ENCODE data around the gene UBE2L5.
"Not testable (repeated sequence)": the region's sequence is repeated elsewhere in the genome, so short reads cannot be mapped to it uniquely, and the experiment has no call there.

The UBE2L5 gene

GRCh38 chr13:30440910-30441703 lies 18.8 kb downstream of the UBE2L5 start:
- no peak for DNase-seq (ENCODE audit: low read depth)

GRCh38 chr13:30442926-30443325 lies 20.6 kb downstream of the UBE2L5 start:
- DNase-seq (ENCODE audit: low read depth), result no peak

DNA sequence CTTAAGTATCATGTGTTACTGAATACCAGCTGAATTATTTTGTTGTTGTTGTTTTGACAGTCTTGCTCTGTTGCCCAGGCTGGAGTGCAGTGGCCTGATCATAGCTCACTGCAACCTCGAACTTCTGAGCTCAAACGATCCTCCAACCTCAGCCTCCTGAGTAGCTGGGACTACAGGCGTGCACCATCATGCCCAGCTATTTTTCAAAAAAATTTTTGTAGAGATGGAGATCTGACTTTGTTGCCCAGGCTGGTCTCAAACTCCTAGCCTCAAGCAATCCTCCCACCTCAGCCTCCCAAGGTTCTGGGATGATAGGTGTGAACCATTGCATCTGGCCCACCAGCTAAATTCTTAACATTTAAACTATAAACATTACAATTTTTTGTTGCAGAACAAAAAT lies 21.2 kb downstream of the UBE2L5 start:
- DNase-seq (ENCODE audit: low read depth), result not testable (repeated sequence)

- DNase-seq (ENCODE audit: low read depth), result no peak
Measured at GRCh38 chr13:30443957-30444404, 21.7 kb downstream of the UBE2L5 start.

GRCh38 chr13:30446126-30446500 lies 23.8 kb downstream of the UBE2L5 start:
- DNase-seq (ENCODE audit: low read depth), result no peak

DNA sequence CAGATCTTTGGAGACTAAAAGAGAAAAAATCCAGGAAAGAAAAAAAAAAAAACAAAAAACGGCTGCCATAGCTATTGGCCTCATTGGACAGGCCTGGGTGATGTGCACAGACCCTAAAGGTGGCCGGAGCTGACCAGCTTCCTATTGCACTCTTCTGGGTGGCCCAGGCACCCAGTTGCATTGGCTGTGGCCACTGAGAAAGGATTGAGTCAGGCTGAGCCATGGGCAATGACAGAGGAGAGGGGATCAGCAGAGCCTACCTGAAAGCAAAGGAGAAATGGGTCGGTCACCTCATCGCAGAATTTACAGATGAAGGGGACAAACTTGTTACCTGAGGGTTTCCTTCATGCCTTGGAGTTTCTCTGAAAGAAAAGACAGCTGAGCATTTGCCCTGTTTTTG lies 26.1 kb downstream of the UBE2L5 start:
- no peak for DNase-seq (ENCODE audit: low read depth)

DNA sequence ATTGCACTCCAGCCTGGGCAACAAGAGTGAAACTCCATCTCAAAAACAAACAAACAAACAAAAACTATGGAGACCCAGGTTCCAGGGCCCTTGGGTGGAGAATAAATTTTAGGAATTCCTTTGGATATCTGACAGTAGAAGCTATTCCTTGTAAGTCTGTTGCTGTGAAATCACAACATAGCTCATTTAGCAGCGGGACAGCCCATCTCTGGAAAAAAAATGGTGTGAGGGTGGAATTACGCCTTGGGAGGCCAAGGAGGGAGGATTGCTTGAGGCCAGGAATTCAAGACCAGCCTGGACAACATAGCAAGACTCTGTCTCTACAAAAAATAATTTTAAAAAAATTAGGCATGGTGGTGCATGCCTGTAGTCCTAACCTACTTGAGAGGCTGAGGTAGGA lies 27.8 kb downstream of the UBE2L5 start:
- no peak for DNase-seq (ENCODE audit: low read depth)

- DNase-seq (ENCODE audit: low read depth), result not testable (repeated sequence)
Measured at GRCh38 chr13:30451476-30451875, 29.2 kb downstream of the UBE2L5 start.

DNA sequence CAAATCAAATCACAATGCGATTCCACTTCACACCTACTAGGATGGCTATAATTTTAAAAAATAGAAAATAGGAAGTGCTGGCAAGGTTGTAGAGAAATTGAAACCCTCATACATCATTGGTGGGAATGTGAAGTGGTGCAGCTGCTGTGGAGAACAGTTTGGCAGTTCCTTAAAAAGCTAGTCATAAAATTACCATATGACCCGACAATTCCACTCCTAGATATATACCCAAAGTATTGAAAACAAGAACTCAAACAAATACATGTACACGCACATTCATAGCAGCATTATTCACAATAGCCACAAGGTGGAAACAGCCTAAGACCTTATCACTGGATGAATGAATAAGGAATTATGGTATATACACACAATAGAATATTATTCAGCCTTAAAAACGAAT lies 31.4 kb downstream of the UBE2L5 start:
- DNase-seq (ENCODE audit: low read depth), result no peak

DNA sequence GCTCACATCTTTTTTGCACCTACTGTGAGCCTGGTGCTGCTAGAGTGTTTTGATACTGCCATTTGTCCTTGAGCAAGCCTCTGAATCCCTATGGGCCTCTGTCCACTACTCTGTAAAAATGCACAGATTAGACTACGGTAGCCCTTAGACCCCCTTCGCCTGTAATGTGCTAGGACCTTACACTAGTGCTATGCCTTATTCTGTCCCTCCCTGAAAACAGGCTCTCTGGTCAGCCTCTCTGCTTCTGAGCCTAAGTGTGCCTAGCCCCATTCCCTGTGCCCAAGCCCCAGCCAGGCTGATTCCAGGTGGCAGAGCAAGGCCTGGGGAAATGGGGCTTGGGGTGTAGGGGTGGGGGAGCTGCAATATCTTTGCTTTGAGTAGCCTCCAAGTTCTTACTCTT lies 32.7 kb downstream of the UBE2L5 start:
- DNase-seq (ENCODE audit: low read depth), result no peak

DNA sequence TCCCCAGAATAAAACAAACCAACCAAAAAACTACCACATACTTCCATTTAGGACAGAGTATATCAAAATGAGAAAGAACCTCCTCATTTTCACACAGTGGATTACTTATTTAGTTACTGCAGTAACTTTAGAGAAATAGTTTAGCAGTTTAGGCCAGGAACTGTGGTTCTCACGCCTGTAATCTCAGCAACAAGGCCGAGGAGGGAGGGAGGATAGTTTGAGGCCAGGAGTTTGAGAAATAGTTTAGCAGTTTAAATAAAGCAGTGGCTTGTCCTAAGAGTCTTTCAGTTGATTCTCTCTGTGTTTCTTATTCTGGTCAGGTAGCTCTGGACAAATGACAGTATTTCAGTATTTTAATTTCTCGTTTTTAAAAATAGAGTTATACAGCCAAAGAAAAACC lies 34.0 kb downstream of the UBE2L5 start:
- DNase-seq (ENCODE audit: low read depth), result no peak

GRCh38 chr13:30457306-30457891 lies 35.1 kb downstream of the UBE2L5 start:
- no peak for DNase-seq (ENCODE audit: low read depth)

DNA sequence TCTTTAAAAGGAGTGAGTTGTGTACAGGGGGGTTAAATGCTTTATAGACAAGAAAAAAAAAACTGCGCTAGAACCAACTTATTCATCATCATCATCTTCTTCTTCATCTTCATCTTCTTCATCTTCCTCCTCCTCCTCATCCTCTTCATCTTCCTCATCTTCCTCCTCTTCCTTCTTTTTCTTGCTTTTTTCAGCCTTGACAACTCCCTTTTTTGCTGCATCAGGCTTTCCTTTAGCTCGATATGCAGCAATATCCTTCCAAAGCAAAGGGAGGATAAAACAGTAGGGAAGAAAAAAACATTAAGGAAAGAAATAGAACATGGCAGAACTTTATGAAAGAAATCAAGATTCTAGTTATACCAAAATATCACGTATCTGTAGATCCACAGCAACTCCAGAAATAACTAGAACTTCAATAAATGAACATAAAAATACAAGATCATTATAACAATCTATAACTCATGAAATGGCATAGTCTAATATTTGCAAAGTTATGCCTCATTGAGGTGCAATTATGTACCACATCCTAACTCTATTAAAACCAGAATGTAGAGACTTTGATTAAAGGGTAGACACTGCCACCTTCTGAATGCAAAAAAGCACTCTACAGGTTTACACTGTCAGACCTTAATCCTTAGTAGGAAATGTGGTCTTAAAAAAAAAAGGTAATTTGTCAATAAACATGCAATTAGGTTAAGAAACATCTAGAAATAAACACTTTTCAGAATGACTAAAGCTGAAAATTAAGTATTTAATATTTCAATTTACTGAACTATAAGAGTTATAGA lies 39.2 kb downstream of the UBE2L5 start:
- not testable (repeated sequence) for DNase-seq (ENCODE audit: low read depth)

GRCh38 chr13:30463787-30464495 lies 41.6 kb downstream of the UBE2L5 start:
- peak; percentile 65 for DNase-seq (ENCODE audit: low read depth)

DNA sequence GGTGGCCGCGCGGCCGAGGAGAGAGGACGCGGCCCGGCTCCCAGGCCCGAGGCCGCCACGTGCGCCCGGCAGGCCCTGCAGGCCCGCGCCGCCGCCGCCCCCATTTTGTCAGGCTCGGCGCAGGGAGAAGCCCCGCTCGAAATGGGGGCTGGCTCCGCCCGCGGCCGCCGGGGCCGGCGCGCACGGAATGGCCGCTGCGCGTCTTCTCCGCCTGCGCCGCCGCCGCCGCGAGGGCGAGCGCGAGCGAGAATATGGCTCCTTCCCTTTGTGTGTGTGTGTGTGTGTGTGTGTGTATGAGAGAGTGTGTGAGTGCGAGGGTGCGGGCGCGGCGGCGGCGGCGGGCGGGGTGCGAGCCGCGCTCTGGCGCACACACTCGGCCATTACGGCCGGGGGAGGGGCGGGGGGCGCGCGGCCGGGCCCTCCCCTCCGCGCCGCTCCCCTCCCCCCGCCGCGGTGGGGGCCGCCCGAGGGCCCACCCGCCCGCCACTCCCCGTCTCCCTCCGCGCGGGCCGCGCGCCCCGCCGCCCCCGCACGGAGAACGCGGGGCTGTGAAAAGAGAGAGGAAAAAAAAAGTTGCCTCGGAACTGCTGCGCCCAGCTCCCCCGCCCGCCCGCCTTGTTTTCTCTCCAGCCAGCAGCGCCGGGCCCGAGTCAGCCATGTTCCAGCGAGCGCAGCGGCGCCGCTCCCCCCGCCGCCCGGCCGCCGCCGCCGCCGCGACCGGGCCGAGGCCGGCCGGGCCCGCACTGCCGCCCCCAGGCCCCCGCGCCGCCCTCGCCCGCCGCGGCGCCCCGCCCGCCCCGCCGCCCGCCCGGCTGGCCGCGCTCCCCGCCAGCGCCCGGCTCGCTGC lies 42.4 kb downstream of the UBE2L5 start:
- DNase-seq (ENCODE audit: low read depth), result peak; percentile 71

DNA sequence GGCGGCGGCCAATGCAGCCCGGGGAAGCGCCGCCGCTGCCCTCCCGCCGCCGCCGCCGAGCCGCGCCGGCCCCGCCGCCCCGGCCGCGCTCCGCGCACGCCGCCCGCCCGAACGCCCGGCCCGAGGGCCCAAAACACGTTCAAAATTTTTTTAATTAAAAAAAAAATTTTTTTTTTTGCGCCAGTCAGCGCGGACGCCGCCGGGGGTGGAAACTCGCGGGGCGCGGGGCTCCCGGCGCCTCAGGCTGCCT lies 43.0 kb downstream of the UBE2L5 start:
- no peak for DNase-seq (ENCODE audit: low read depth)

DNA sequence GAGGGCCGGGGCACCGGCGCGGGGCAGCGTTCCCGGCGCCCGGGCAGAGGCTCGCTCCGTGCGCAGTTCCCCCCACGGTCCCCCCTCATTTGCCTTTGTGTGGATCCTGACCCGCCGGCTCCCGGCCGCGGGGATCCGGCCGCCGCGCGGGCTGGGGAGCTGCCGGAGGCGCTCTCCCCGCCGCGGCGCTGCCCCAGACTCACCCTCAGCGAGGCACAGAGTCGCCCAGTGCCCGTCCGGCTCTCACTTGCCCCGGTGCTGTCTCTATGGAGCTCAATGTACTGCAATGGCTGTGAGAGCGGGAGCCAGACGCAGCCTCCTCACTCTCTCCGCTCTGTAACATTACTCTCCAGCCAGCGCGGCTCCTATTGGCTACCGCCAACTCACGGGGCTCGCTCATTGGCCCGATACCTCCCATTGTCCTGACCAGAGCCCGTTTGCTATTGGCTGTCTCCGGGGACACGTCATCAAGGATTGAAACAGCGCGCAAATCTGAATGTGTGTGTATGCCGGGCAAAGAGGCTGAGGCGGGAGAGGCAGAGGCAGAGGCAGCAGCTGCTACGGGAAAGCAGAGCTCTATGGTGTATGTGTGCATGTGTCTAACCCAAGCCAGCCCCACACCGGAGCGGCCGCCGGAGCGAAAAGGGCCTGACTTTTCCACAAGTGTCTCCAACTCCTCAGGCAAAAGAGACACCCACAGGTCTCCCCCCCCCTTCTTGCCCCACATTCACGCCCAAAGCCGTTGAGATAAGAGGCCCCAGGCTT lies 43.5 kb downstream of the UBE2L5 start, which contains the start of gene HMGB1:
Gene HMGB1, minus strand, starts transcription at position 344 of the 765 bp plus-strand sequence. CDS start 2,256 bp downstream, outside the sequence.
- DNase-seq (ENCODE audit: low read depth), result peak; percentile 93

GRCh38 chr13:30466358-30466714 lies 44.0 kb downstream of the UBE2L5 start:
- no peak for DNase-seq (ENCODE audit: low read depth)

DNA sequence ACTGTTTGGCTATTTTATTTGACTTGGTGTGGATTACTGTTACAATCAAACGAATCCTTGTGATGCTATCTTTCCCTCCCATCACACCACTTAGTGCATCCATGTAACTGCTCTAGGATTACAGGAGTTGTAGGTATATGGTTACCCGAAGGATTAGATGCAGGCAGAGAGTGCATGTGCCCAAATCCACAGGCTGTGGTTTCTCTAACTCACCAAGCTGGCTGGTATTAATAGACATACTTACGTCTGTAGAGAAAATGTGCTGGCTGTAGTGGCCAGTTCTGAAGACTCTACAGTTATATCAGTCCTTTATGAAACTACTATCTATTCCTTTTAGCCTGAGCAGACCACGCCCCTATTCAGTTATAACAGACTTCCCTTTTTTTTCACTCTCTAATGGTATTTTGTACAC lies 44.6 kb downstream of the UBE2L5 start:
- no peak for DNase-seq (ENCODE audit: low read depth)

GRCh38 chr13:30473675-30474074 lies 51.4 kb downstream of the UBE2L5 start:
- DNase-seq (ENCODE audit: low read depth), result no peak

Measured in activated T-helper 9 cell treated with anti-CD3 and anti-CD28 coated beads, Interleukin-2, amount 50 U/mL, for 16 hours (primary cell).